Mesendoderm (in vitro differentiated cells): ENCODE measurements around the gene PLEKHJ1.

Source experiments
- DNase-seq: peaks from one replicate; pipeline ENCODE4 v3.0.0; 2013
- H2AK5ac ChIP-seq: 2 replicates; pipeline ENCODE4 v1.6.1; 2013; ENCODE audit warnings: low read length, inconsistent platforms
- H2BK120ac ChIP-seq: 2 replicates; pipeline ENCODE4 v1.6.1; 2013; ENCODE audit warnings: low read depth, mild to moderate bottlenecking, low read length, moderate library complexity, mixed read lengths
- H2BK15ac ChIP-seq: replicated peaks from 2 replicates; pipeline ENCODE4 v1.6.1; 2013; ENCODE audit warnings: low read depth, mild to moderate bottlenecking, moderate library complexity
- H2BK5ac ChIP-seq: 2 replicates; pipeline ENCODE4 v1.6.1; 2013; ENCODE audit warnings: low read length, inconsistent platforms
- H3K18ac ChIP-seq: 2 replicates; pipeline ENCODE4 v1.6.1; 2013; ENCODE audit warnings: mild to moderate bottlenecking, low read length, mixed read lengths
- H3K23ac ChIP-seq: one replicate; pipeline ENCODE4 v1.6.1; 2013; ENCODE audit warnings: low read length
- H3K27ac ChIP-seq: 2 replicates; pipeline ENCODE4 v1.5.1; 2013; ENCODE audit warnings: low read depth, mild to moderate bottlenecking, inconsistent platforms, low read length, moderate library complexity
- H3K27me3 ChIP-seq: 2 replicates; pipeline ENCODE4 v1.6.1; 2013; ENCODE audit warnings: low read length, control low read depth, mild to moderate bottlenecking, inconsistent platforms; ENCODE audit not compliant: insufficient read depth, poor library complexity
- H3K36me3 ChIP-seq: 2 replicates; pipeline ENCODE4 v1.6.1; 2013; ENCODE audit warnings: low read length, inconsistent platforms; ENCODE audit not compliant: control insufficient read depth, insufficient read depth
- H3K4ac ChIP-seq: one replicate; pipeline ENCODE4 v1.6.1; 2013; ENCODE audit warnings: low read depth, mild to moderate bottlenecking, low read length, moderate library complexity
- H3K4me1 ChIP-seq: 2 replicates; pipeline ENCODE4 v1.6.1; 2013; ENCODE audit warnings: low read depth, low read length, inconsistent platforms; ENCODE audit not compliant: control insufficient read depth
- H3K4me2 ChIP-seq: 2 replicates; pipeline ENCODE4 v1.6.1; 2013; ENCODE audit warnings: low read length
- H3K4me3 ChIP-seq: 2 replicates; pipeline ENCODE4 v1.5.1; 2013; ENCODE audit warnings: mild to moderate bottlenecking, low read length
- H3K56ac ChIP-seq: one replicate; pipeline ENCODE4 v1.6.1; 2013; ENCODE audit warnings: low read length
- H3K79me1 ChIP-seq: 2 replicates; pipeline ENCODE4 v1.6.1; 2013; ENCODE audit warnings: low read length, inconsistent platforms
- H3K79me2 ChIP-seq: 2 replicates; pipeline ENCODE4 v1.6.1; 2013; ENCODE audit warnings: mild to moderate bottlenecking, low read length; ENCODE audit not compliant: control insufficient read depth, insufficient read depth
- H3K9ac ChIP-seq: 2 replicates; pipeline ENCODE4 v1.6.1; 2013; ENCODE audit warnings: low read length, inconsistent platforms
- H4K5ac ChIP-seq: one replicate; pipeline ENCODE4 v1.6.1; 2013; ENCODE audit warnings: low read length
- H4K8ac ChIP-seq: one replicate; pipeline ENCODE4 v1.6.1; 2013; ENCODE audit warnings: low read depth, mild to moderate bottlenecking, control low read depth, low read length, moderate library complexity
- WGBS: extraction: QIAGEN DNeasy Blood & Tissue Kit; methylation state at CpG from one replicate; pipeline ENCODE4 v1.1.7; 2013; ENCODE audit warnings: low lambda C conversion rate, missing lambda C conversion rate; ENCODE audit not compliant: insufficient coverage; ENCODE audit errors: extremely low coverage; 5-methylcytosine and 5-hydroxymethylcytosine counted together

The PLEKHJ1 gene

GRCh38 chr19:2221918-2222317 is 14.2 kb downstream of the PLEKHJ1 start:
- H3K27ac ChIP-seq = no peak overlapping the region
- WGBS = no CpG with 5 or more reads among the region's 20 CpGs
- no peak overlapping the region for H3K4me3 ChIP-seq
- no peak overlapping the region for H2BK5ac ChIP-seq
- no peaks in the 10 kb centered on the region for H3K4me1 ChIP-seq
- no peaks in the 10 kb centered on the region for H3K27me3 ChIP-seq
- H3K4me2 ChIP-seq = no peak overlapping the region
- H3K79me2 ChIP-seq = no peaks in the 10 kb centered on the region
- H3K9ac ChIP-seq = no peak overlapping the region
- no peak overlapping the region for H3K56ac ChIP-seq
- H2BK15ac ChIP-seq = no peak overlapping the region
- H2AK5ac ChIP-seq = no peak overlapping the region
- no peak overlapping the region for H3K4ac ChIP-seq
- H2BK120ac ChIP-seq = no peak overlapping the region
- H3K18ac ChIP-seq = no peak overlapping the region
- H4K8ac ChIP-seq = no peak overlapping the region
- no peak overlapping the region for H4K5ac ChIP-seq
- no peak overlapping the region for H3K23ac ChIP-seq
- peaks cover 7% of the 10 kb centered on the region for H3K36me3 ChIP-seq
- no peaks in the 10 kb centered on the region for H3K79me1 ChIP-seq
- no peak for DNase-seq

GRCh38 chr19:2221250-2221831 is 14.8 kb downstream of the PLEKHJ1 start:
- H3K23ac ChIP-seq = no peak overlapping the region
- no peak overlapping the region for H2BK5ac ChIP-seq
- H3K79me2 ChIP-seq = no peaks in the 10 kb centered on the region
- no peak overlapping the region for H3K4me3 ChIP-seq
- H3K9ac ChIP-seq = no peak overlapping the region
- DNase-seq = no peak
- no peak overlapping the region for H3K56ac ChIP-seq
- no peak overlapping the region for H4K8ac ChIP-seq
- H3K27ac ChIP-seq = no peak overlapping the region
- H3K27me3 ChIP-seq = no peaks in the 10 kb centered on the region
- no peaks in the 10 kb centered on the region for H3K4me1 ChIP-seq
- H3K36me3 ChIP-seq = peaks cover 8% of the 10 kb centered on the region
- H2BK120ac ChIP-seq = no peak overlapping the region
- H4K5ac ChIP-seq = no peak overlapping the region
- no CpG with 5 or more reads among the region's 20 CpGs for WGBS
- no peak overlapping the region for H2BK15ac ChIP-seq
- H3K79me1 ChIP-seq = no peaks in the 10 kb centered on the region
- H2AK5ac ChIP-seq = no peak overlapping the region
- no peak overlapping the region for H3K4ac ChIP-seq
- H3K18ac ChIP-seq = no peak overlapping the region
- H3K4me2 ChIP-seq = no peak overlapping the region

- Histone ChIP-seq H3K4me3 (no peak overlapping the region), H3K9ac (no peak overlapping the region), H4K8ac (no peak overlapping the region), H3K27me3 (no peaks in the 10 kb centered on the region), H3K36me3 (peaks cover 8% of the 10 kb centered on the region), H3K79me1 (no peaks in the 10 kb centered on the region), H3K23ac (no peak overlapping the region), H3K18ac (no peak overlapping the region), H2BK15ac (no peak overlapping the region), H2BK5ac (no peak overlapping the region), H3K56ac (no peak overlapping the region), H4K5ac (no peak overlapping the region), H3K79me2 (no peaks in the 10 kb centered on the region), H3K27ac (no peak overlapping the region), H3K4me1 (no peaks in the 10 kb centered on the region), H2AK5ac (no peak overlapping the region), H3K4me2 (no peak overlapping the region), H2BK120ac (no peak overlapping the region), H3K4ac (no peak overlapping the region)
- no peak for DNase-seq
- no CpG with 5 or more reads among the region's 21 CpGs for WGBS
Observed at GRCh38 chr19:2219726-2220125, 16.4 kb downstream of the PLEKHJ1 start.

DNA sequence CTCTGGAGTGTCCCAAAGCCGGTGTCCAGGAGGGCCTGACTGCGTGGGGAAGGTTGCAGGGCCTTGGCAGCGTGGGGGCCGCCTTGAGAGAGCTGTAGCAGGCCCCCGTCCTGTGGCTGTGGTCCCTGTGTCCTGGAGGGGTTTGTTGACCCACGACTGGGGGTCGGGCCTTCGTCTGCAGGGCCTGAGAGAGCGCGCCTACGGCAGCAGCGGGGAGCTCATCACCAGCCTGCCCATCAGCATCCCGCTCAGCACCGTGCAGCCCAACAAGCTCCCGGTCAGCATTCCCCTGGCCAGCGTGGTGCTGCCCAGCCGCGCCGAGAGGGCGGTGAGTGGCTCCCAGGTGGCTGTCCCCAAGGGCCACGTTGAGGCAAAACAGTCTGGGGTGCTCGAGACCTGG is 18.5 kb downstream of the PLEKHJ1 start:
- Histone ChIP-seq H2BK120ac (no peak overlapping the region), H4K5ac (no peak overlapping the region), H3K36me3 (peaks cover 8% of the 10 kb centered on the region), H2AK5ac (no peak overlapping the region), H3K79me2 (no peaks in the 10 kb centered on the region), H3K23ac (no peak overlapping the region), H3K4me1 (no peaks in the 10 kb centered on the region), H3K4me2 (no peak overlapping the region), H4K8ac (no peak overlapping the region), H3K27ac (no peak overlapping the region), H3K18ac (no peak overlapping the region), H3K56ac (no peak overlapping the region), H3K9ac (no peak overlapping the region), H3K4ac (no peak overlapping the region), H3K27me3 (no peaks in the 10 kb centered on the region), H2BK15ac (no peak overlapping the region), H2BK5ac (no peak overlapping the region), H3K4me3 (no peak overlapping the region), H3K79me1 (no peaks in the 10 kb centered on the region)
- DNase-seq = no peak
- no CpG with 5 or more reads among the region's 22 CpGs for WGBS

- no peak overlapping the region for H2BK120ac ChIP-seq
- no peak overlapping the region for H3K4me3 ChIP-seq
- no peak overlapping the region for H2BK5ac ChIP-seq
- no peaks in the 10 kb centered on the region for H3K79me2 ChIP-seq
- no peak for DNase-seq
- no peak overlapping the region for H3K9ac ChIP-seq
- H3K23ac ChIP-seq = no peak overlapping the region
- no peaks in the 10 kb centered on the region for H3K4me1 ChIP-seq
- no peak overlapping the region for H3K4ac ChIP-seq
- H3K56ac ChIP-seq = no peak overlapping the region
- no peak overlapping the region for H4K5ac ChIP-seq
- H3K79me1 ChIP-seq = no peaks in the 10 kb centered on the region
- H3K36me3 ChIP-seq = peaks cover 11% of the 10 kb centered on the region
- no peak overlapping the region for H4K8ac ChIP-seq
- H3K4me2 ChIP-seq = no peak overlapping the region
- H3K27ac ChIP-seq = no peak overlapping the region
- WGBS = no CpG with 5 or more reads among the region's 43 CpGs
- H3K27me3 ChIP-seq = no peaks in the 10 kb centered on the region
- H2BK15ac ChIP-seq = no peak overlapping the region
- no peak overlapping the region for H2AK5ac ChIP-seq
- H3K18ac ChIP-seq = no peak overlapping the region
Observed at GRCh38 chr19:2216361-2217225, 19.5 kb downstream of the PLEKHJ1 start.
